Astrocyte (in vitro differentiated cells and primary cell): ENCODE data around the gene SSB. TPM values are rescaled to one million over a fixed set of nuclear protein-coding genes. Genes with fewer than 3 reads are reported as not detected.

Experiments
- DNase-seq: peaks from one replicate; pipeline ENCODE4 v3.0.0-alpha.2; 2010; ENCODE audit warnings: low read depth
- FAIRE-seq: peaks from 2 replicates; lab custom pipeline; 2011; peaks lifted over from hg19 to GRCh38; lab: Jason Lieb, UNC
- H2AFZ ChIP-seq: 2 replicates; pipeline ENCODE4 v1.6.0; 2012; ENCODE audit warnings: low read depth, low read length, inconsistent platforms
- H3K27ac ChIP-seq: 2 replicates; pipeline ENCODE4 v1.5.1; 2011; ENCODE audit warnings: low read depth, low read length, inconsistent platforms
- H3K27me3 ChIP-seq: 2 replicates; pipeline ENCODE4 v1.6.0; 2011; ENCODE audit warnings: low read length, inconsistent platforms; ENCODE audit not compliant: insufficient read depth
- H3K36me3 ChIP-seq: 2 replicates; pipeline ENCODE4 v1.5.1; 2011; ENCODE audit warnings: low read length, inconsistent platforms; ENCODE audit not compliant: insufficient read depth
- H3K4me1 ChIP-seq: 2 replicates; pipeline ENCODE4 v1.5.1; 2011; ENCODE audit warnings: low read length, inconsistent platforms; ENCODE audit not compliant: insufficient read depth
- H3K4me2 ChIP-seq: 2 replicates; pipeline ENCODE4 v1.6.0; 2012; ENCODE audit warnings: low read length, inconsistent platforms
- H3K4me3 ChIP-seq: 2 replicates; pipeline ENCODE4 v1.5.1; 2011; ENCODE audit warnings: low read depth, mild to moderate bottlenecking, low read length, inconsistent platforms; ENCODE audit not compliant: insufficient read depth
- H3K79me2 ChIP-seq: 2 replicates; pipeline ENCODE4 v1.6.0; 2012; ENCODE audit warnings: mild to moderate bottlenecking, low read length, inconsistent platforms; ENCODE audit not compliant: insufficient read depth
- H3K9ac ChIP-seq: 2 replicates; pipeline ENCODE4 v1.6.0; 2012; ENCODE audit warnings: mild to moderate bottlenecking, low read length, inconsistent platforms
- H3K9me3 ChIP-seq: 2 replicates; pipeline ENCODE4 v1.5.1; 2012; ENCODE audit warnings: low read depth, mild to moderate bottlenecking, low read length, inconsistent platforms; ENCODE audit not compliant: insufficient read depth
- H4K20me1 ChIP-seq: 2 replicates; pipeline ENCODE4 v1.6.0; 2012; ENCODE audit warnings: low read length, inconsistent platforms; ENCODE audit not compliant: insufficient read depth
- H3K27ac Mint-ChIP-seq: one replicate; pipeline ENCODE4 v1.8.0; 2021; ENCODE audit warnings: mild to moderate bottlenecking, mixed read lengths; ENCODE audit not compliant: unreplicated experiment
- H3K27me3 Mint-ChIP-seq: one replicate; pipeline ENCODE4 v1.8.0; 2021; ENCODE audit warnings: low read depth, mixed read lengths; ENCODE audit not compliant: unreplicated experiment
- H3K36me3 Mint-ChIP-seq: one replicate; pipeline ENCODE4 v1.8.0; 2021; ENCODE audit warnings: low read depth, mixed read lengths; ENCODE audit not compliant: unreplicated experiment
- H3K4me1 Mint-ChIP-seq: one replicate; pipeline ENCODE4 v1.8.0; 2021; ENCODE audit warnings: low read depth, mixed read lengths; ENCODE audit not compliant: unreplicated experiment
- H3K4me3 Mint-ChIP-seq: one replicate; pipeline ENCODE4 v1.8.0; 2021; ENCODE audit warnings: mild to moderate bottlenecking, moderate library complexity, mixed read lengths; ENCODE audit not compliant: unreplicated experiment
- H3K9me3 Mint-ChIP-seq: one replicate; pipeline ENCODE4 v1.8.0; 2021; ENCODE audit warnings: mild to moderate bottlenecking, mixed read lengths; ENCODE audit not compliant: unreplicated experiment
- EZH2 ChIP-seq: IDR thresholded peaks from 2 replicates; pipeline ENCODE4 v1.6.1; 2012; ENCODE audit warnings: mild to moderate bottlenecking, low read length, inconsistent platforms; ENCODE audit not compliant: insufficient read depth
- total RNA-seq: library from RNA; stranded (reverse); gene quantifications from 2 replicates; pipeline ENCODE4 v1.2.1, GENCODE V29; 2021
- TF ChIP-seq, protein P1 (sequence below): IDR thresholded peaks from 2 replicates; pipeline ENCODE4 v1.5.1; 2011; ENCODE audit warnings: low read depth, mild to moderate bottlenecking, inconsistent platforms, low read length, moderate library complexity; ENCODE audit not compliant: insufficient read depth

Gene SSB
- total RNA-seq, 1 donor from 2014 or later = 176 TPM

GRCh38 chr2:169822036-169822435 lies 23.4 kb downstream of the SSB start:
- FAIRE-seq (no peak), DNase-seq (peak; percentile 19)
- no peak overlapping the region for H2AFZ ChIP-seq
- Mint-ChIP-seq H3K36me3 (peaks cover 18% of the 10 kb centered on the region), H3K4me3 (no peak overlapping the region), H3K9me3 (peaks cover 5% of the 10 kb centered on the region), H3K27ac (no peak overlapping the region), H3K27me3 (no peaks in the 10 kb centered on the region), H3K4me1 (peaks cover 32% of the 10 kb centered on the region)
- no peaks in the 10 kb centered on the region for H3K9me3 ChIP-seq
- H3K79me2 ChIP-seq = peaks cover 34% of the 10 kb centered on the region
- H3K27ac ChIP-seq = no peak overlapping the region
- H3K4me2 ChIP-seq = peak overlapping the region; percentile 93
- no peak overlapping the region for H3K9ac ChIP-seq
- no peak for TF ChIP-seq EZH2
- TF ChIP-seq, protein P1, sequence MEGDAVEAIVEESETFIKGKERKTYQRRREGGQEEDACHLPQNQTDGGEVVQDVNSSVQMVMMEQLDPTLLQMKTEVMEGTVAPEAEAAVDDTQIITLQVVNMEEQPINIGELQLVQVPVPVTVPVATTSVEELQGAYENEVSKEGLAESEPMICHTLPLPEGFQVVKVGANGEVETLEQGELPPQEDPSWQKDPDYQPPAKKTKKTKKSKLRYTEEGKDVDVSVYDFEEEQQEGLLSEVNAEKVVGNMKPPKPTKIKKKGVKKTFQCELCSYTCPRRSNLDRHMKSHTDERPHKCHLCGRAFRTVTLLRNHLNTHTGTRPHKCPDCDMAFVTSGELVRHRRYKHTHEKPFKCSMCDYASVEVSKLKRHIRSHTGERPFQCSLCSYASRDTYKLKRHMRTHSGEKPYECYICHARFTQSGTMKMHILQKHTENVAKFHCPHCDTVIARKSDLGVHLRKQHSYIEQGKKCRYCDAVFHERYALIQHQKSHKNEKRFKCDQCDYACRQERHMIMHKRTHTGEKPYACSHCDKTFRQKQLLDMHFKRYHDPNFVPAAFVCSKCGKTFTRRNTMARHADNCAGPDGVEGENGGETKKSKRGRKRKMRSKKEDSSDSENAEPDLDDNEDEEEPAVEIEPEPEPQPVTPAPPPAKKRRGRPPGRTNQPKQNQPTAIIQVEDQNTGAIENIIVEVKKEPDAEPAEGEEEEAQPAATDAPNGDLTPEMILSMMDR = no peak
- peaks cover 8% of the 10 kb centered on the region for H3K4me1 ChIP-seq
- no peaks in the 10 kb centered on the region for H3K27me3 ChIP-seq
- no peaks in the 10 kb centered on the region for H4K20me1 ChIP-seq
- peaks cover 5% of the 10 kb centered on the region for H3K36me3 ChIP-seq
- H3K4me3 ChIP-seq = no peak overlapping the region

DNA sequence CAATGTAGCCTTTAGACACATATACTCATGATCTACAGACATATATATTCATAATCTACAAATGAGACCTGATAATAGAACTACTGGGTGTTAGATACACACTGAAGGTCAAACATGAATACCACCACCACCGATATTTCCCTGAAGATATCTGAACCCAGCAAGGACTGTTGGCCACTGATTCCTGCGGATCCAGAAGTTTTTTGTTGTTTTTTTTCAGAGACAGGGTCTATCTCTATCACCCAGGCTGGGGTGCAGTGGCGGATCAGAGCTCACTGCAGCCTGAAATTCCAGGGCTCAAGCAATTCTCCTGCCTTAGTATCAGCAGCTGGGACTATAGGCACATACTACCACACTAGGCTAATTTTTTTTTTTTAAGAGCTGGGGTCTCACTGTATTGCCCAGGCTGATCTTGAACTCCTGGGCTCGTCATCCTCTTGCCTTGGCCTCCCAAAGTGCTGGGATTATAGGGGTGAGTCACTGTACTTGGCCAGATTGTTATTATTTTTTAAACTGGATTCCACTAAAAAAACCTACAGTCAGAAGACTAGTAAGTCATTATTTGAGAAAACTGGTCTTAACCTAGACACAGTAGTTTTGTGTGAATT lies 24.2 kb downstream of the SSB start:
- no peaks in the 10 kb centered on the region for H3K27me3 ChIP-seq
- H3K9ac ChIP-seq = no peak overlapping the region
- peak overlapping the region; percentile 93 for H3K4me2 ChIP-seq
- Mint-ChIP-seq H3K36me3 (peaks cover 9% of the 10 kb centered on the region), H3K4me3 (peak overlapping the region; percentile 78), H3K27ac (peak overlapping the region; percentile 24), H3K4me1 (peaks cover 27% of the 10 kb centered on the region), H3K9me3 (no peaks in the 10 kb centered on the region), H3K27me3 (no peaks in the 10 kb centered on the region)
- TF ChIP-seq, protein P1 = no peak
- TF ChIP-seq EZH2 = no peak
- H3K27ac ChIP-seq = no peak overlapping the region
- H2AFZ ChIP-seq = no peak overlapping the region
- no peak for DNase-seq
- H3K9me3 ChIP-seq = no peaks in the 10 kb centered on the region
- peaks cover under 1% of the 10 kb centered on the region for H4K20me1 ChIP-seq
- H3K79me2 ChIP-seq = peaks cover 36% of the 10 kb centered on the region
- H3K4me1 ChIP-seq = peaks cover 8% of the 10 kb centered on the region
- no peak for FAIRE-seq
- no peak overlapping the region for H3K4me3 ChIP-seq
- peaks cover 5% of the 10 kb centered on the region for H3K36me3 ChIP-seq

DNA sequence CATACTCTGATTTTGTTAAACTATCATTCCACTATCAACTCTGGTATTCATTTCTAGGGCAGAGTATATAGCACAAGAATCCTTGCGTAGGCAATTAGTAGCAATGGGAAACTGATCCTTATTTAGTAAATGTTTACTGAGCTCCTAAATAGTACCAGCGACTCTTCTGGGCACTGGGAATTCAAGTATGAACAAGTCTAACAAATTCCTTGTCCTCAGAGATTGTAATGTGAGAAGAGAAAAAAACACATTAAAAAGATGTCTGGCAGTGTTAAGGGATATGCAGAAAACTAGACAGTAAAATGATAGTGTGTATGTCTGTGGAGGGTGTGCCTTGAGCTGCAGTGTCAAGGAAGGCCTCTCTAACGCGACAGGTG lies 25.3 kb downstream of the SSB start:
- peaks cover 4% of the 10 kb centered on the region for H3K36me3 ChIP-seq
- peak overlapping the region; percentile 93 for H3K4me2 ChIP-seq
- no peaks in the 10 kb centered on the region for H3K9me3 Mint-ChIP-seq
- peak overlapping the region; percentile 85 for H3K4me3 Mint-ChIP-seq
- H3K36me3 Mint-ChIP-seq = peaks cover 3% of the 10 kb centered on the region
- H3K27ac ChIP-seq = peak overlapping the region; percentile 72
- H4K20me1 ChIP-seq = peaks cover 11% of the 10 kb centered on the region
- H3K4me1 ChIP-seq = peaks cover 12% of the 10 kb centered on the region
- H3K9ac ChIP-seq = peak overlapping the region; percentile 84
- peaks cover 23% of the 10 kb centered on the region for H3K4me1 Mint-ChIP-seq
- peak overlapping the region; percentile 76 for H3K4me3 ChIP-seq
- H2AFZ ChIP-seq = peak overlapping the region; percentile 96
- DNase-seq = no peak
- H3K27ac Mint-ChIP-seq = peak overlapping the region; percentile 1
- no peaks in the 10 kb centered on the region for H3K27me3 ChIP-seq
- FAIRE-seq = no peak
- TF ChIP-seq, protein P1 = no peak
- TF ChIP-seq EZH2 = no peak
- no peaks in the 10 kb centered on the region for H3K9me3 ChIP-seq
- H3K79me2 ChIP-seq = peaks cover 47% of the 10 kb centered on the region
- H3K27me3 Mint-ChIP-seq = no peaks in the 10 kb centered on the region
